ENCODE data around the gene PTPRR. TPM values are rescaled to one million over a fixed set of nuclear protein-coding genes. Genes with fewer than 3 reads are reported as not detected.

The PTPRR gene
- total and polyA plus RNA-seq, 2 of the 13 experiments (the other 11 are each of a cell fraction or from before 2014, with no cell fraction given) = not detected

GRCh38 chr12:70876952-70877351 lies 43.6 kb downstream of the PTPRR start:
- FAIRE-seq = no peak
- Histone ChIP-seq H3K9me3 (ENCODE audit: low read length) (no peaks in the 10 kb centered on the region), H3K4me3 (replicated peaks in 1 of 3; ENCODE audit: insufficient read depth in 1 of 3, low read depth in 2 of 3, low read length in 3 of 3) (no peak overlapping the region), H3K4me1 (ENCODE audit: insufficient read depth, low read length) (no peaks in the 10 kb centered on the region), H3K27me3 (ENCODE audit: control insufficient read depth in 1 of 2, insufficient read depth in 2 of 2, low read length in 2 of 2) (no peaks in the 10 kb centered on the region), H3K36me3 (replicated peaks in 1 of 2; ENCODE audit: control insufficient read depth in 1 of 2, insufficient read depth in 2 of 2, low read length in 2 of 2) (no peaks in the 10 kb centered on the region), H3K4me2 (ENCODE audit: low read depth, low read length) (no peak overlapping the region), H3K9ac (ENCODE audit: insufficient read depth, low read depth, low read length) (no peak overlapping the region), H4K20me1 (ENCODE audit: insufficient read depth, low read length) (no peaks in the 10 kb centered on the region), H2AFZ (ENCODE audit: low read length) (no peak overlapping the region), H3K79me2 (ENCODE audit: insufficient read depth, low read length) (no peaks in the 10 kb centered on the region), H3K27ac (ENCODE audit: extremely low read length, insufficient read depth, low read length) (no peak overlapping the region)
- no peak for ATAC-seq
- intact Hi-C loops (cut with micrococcal nuclease; ENCODE audit: unreplicated experiment) = no loop called here
- BruUV-seq (replicated peaks) = no TSS peak
- in situ Hi-C loops (cut with HindIII; ENCODE audit: extremely low pct_ligation_motif_present, low pct_unique_long_range_greater_than_20kb) = no loop called here
- CTCF ChIA-PET (ENCODE audit: low intra/inter-chr PET ratio, low total read pairs) = no interaction called here
- 3% methylated on average over 3 of the region's 3 CpGs for WGBS (ENCODE audit: low lambda C conversion rate)
- peak; percentile 2 for DNase-seq (ENCODE audit: low spot score)
- POLR2A ChIA-PET = no interaction called here
- TF ChIP-seq ZFP36 (IDR thresholded peaks at IDR 0.05; ENCODE audit: borderline replicate concordance, low read depth, low read length, partially characterized antibody) (no peak), ZBTB34 (CRISPR knock-in tag; IDR thresholded peaks at IDR 0.05) (no peak), KDM5B (CRISPR knock-in tag; IDR thresholded peaks at IDR 0.05; ENCODE audit: borderline replicate concordance) (no peak), ZKSCAN8 (CRISPR knock-in tag; IDR thresholded peaks at IDR 0.05; ENCODE audit: borderline replicate concordance) (no peak), ZNF335 (CRISPR knock-in tag; IDR thresholded peaks at IDR 0.05) (no peak), TP53 (CRISPR knock-in tag; conservative IDR thresholded peaks at IDR 0.05) (no peak), NR2F6 (IDR thresholded peaks at IDR 0.05) (no peak), NR2F6 (CRISPR knock-in tag; IDR thresholded peaks at IDR 0.05) (no peak), GMEB2 (CRISPR knock-in tag; IDR thresholded peaks at IDR 0.05; ENCODE audit: low read depth) (no peak), KMT2B (CRISPR knock-in tag; IDR thresholded peaks at IDR 0.05) (no peak), ZNF703 (CRISPR knock-in tag; IDR thresholded peaks at IDR 0.05; ENCODE audit: borderline replicate concordance) (no peak), ZNF552 (CRISPR knock-in tag; IDR thresholded peaks at IDR 0.05; ENCODE audit: borderline replicate concordance) (no peak), ZNF121 (CRISPR knock-in tag; IDR thresholded peaks at IDR 0.05) (no peak), RXRA (CRISPR knock-in tag; IDR thresholded peaks at IDR 0.05) (no peak), HCFC1 (IDR thresholded peaks at IDR 0.05; ENCODE audit: low read depth, low read length) (no peak), SIN3A (IDR thresholded peaks at IDR 0.05; ENCODE audit: borderline replicate concordance, low read depth, low read length) (no peak)
- TF ChIP-seq, protein P1, sequence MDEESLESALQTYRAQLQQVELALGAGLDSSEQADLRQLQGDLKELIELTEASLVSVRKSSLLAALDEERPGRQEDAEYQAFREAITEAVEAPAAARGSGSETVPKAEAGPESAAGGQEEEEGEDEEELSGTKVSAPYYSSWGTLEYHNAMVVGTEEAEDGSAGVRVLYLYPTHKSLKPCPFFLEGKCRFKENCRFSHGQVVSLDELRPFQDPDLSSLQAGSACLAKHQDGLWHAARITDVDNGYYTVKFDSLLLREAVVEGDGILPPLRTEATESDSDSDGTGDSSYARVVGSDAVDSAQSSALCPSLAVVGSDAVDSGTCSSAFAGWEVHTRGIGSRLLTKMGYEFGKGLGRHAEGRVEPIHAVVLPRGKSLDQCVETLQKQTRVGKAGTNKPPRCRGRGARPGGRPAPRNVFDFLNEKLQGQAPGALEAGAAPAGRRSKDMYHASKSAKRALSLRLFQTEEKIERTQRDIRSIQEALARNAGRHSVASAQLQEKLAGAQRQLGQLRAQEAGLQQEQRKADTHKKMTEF (CRISPR knock-in tag; IDR thresholded peaks at IDR 0.05) = no peak

Data from HepG2 (cell line).